Mesenchymal stem cell (in vitro differentiated cells and primary cell): Measurements from ENCODE around the gene SLC25A21.

Experiments used
- DNase-seq: peaks from one replicate; pipeline ENCODE4 v3.0.0-alpha.2; 2013
- H2AFZ ChIP-seq: one replicate; pipeline ENCODE4 v1.6.1; 2013; ENCODE audit warnings: low read depth, mild to moderate bottlenecking, control low read depth, inconsistent platforms, low read length, moderate library complexity
- H2AK5ac ChIP-seq: 2 replicates; pipeline ENCODE4 v1.6.1; 2013; ENCODE audit warnings: low read length, moderate library complexity, mild to moderate bottlenecking, inconsistent platforms; ENCODE audit not compliant: severe bottlenecking
- H2BK120ac ChIP-seq: one replicate; pipeline ENCODE4 v1.6.1; 2013; ENCODE audit warnings: low read depth, mild to moderate bottlenecking, inconsistent platforms, low read length, moderate library complexity
- H2BK12ac ChIP-seq, 2 experiments: one replicate each; pipeline ENCODE4 v1.6.1; 2013; ENCODE audit warnings: inconsistent platforms in 2 of 2, low read length in 2 of 2, mild to moderate bottlenecking in 2 of 2, moderate library complexity in 2 of 2, control low read depth in 1 of 2
- H2BK15ac ChIP-seq: one replicate; pipeline ENCODE4 v1.6.1; 2013; ENCODE audit warnings: mild to moderate bottlenecking, low read depth, inconsistent platforms; ENCODE audit not compliant: poor library complexity, severe bottlenecking
- H2BK5ac ChIP-seq: 2 replicates; pipeline ENCODE4 v1.6.1; 2013; ENCODE audit warnings: low read depth, mild to moderate bottlenecking, low read length, control low read depth, inconsistent platforms; ENCODE audit not compliant: poor library complexity, severe bottlenecking
- H3K14ac ChIP-seq, 2 experiments: one replicate each; pipeline ENCODE4 v1.6.1; 2013; ENCODE audit warnings: inconsistent platforms in 2 of 2, low read length in 2 of 2, control low read depth in 1 of 2, mild to moderate bottlenecking in 1 of 2, moderate library complexity in 1 of 2
- H3K18ac ChIP-seq, 2 experiments: one replicate each; pipeline ENCODE4 v1.6.1; 2013; ENCODE audit warnings: inconsistent platforms in 2 of 2, low read length in 2 of 2, control low read depth in 1 of 2, low read depth in 1 of 2, mild to moderate bottlenecking in 1 of 2
- H3K23ac ChIP-seq, 2 experiments: one replicate each; pipeline ENCODE4 v1.6.1; 2013; ENCODE audit warnings: inconsistent platforms in 2 of 2, low read length in 2 of 2, mild to moderate bottlenecking in 2 of 2, moderate library complexity in 2 of 2, control low read depth in 1 of 2
- H3K27ac ChIP-seq: 2 replicates; pipeline ENCODE4 v1.5.1; 2013; ENCODE audit warnings: mild to moderate bottlenecking, moderate library complexity, low read length, control low read depth, inconsistent platforms; ENCODE audit not compliant: poor library complexity, severe bottlenecking
- H3K27me3 ChIP-seq, 2 experiments: 2 replicates each; pipeline versions ENCODE4 v1.6.1 to v1.7.0; 2013; ENCODE audit warnings: low read length in 2 of 2, mild to moderate bottlenecking in 2 of 2, moderate library complexity in 2 of 2, control low read depth in 1 of 2, inconsistent platforms in 1 of 2; ENCODE audit not compliant: control insufficient read depth in 1 of 2, insufficient read depth in 1 of 2
- H3K36me3 ChIP-seq, 2 experiments: 2 replicates each; pipeline versions ENCODE4 v1.6.1 to v1.7.0; 2013; ENCODE audit warnings: low read length in 2 of 2, control low read depth in 1 of 2, inconsistent platforms in 1 of 2, low read depth in 1 of 2, mild to moderate bottlenecking in 1 of 2; ENCODE audit not compliant: insufficient read depth in 2 of 2, control insufficient read depth in 1 of 2
- H3K4ac ChIP-seq, 2 experiments: one replicate each; pipeline ENCODE4 v1.6.1; 2013; ENCODE audit warnings: inconsistent platforms in 2 of 2, low read length in 2 of 2, mild to moderate bottlenecking in 2 of 2, moderate library complexity in 2 of 2, control low read depth in 1 of 2, low read depth in 1 of 2
- H3K4me1 ChIP-seq: 2 replicates; pipeline ENCODE4 v1.6.1; 2013; ENCODE audit warnings: low read depth, low read length, control low read depth; ENCODE audit not compliant: control insufficient read depth, insufficient read depth
- H3K4me2 ChIP-seq: 2 replicates; pipeline ENCODE4 v1.6.1; 2013; ENCODE audit warnings: low read length, mild to moderate bottlenecking, inconsistent platforms; ENCODE audit not compliant: poor library complexity, severe bottlenecking
- H3K4me3 ChIP-seq, 2 experiments: 2 replicates each; pipeline versions ENCODE4 v1.5.1 to v1.7.0; 2013; ENCODE audit warnings: low read length in 2 of 2, mild to moderate bottlenecking in 2 of 2, control low read depth in 1 of 2, low read depth in 1 of 2; ENCODE audit not compliant: insufficient read depth in 1 of 2
- H3K79me1 ChIP-seq: replicated peaks from 2 replicates; pipeline ENCODE4 v1.6.1; 2013; ENCODE audit warnings: mild to moderate bottlenecking, control low read depth, low read length, inconsistent platforms; ENCODE audit not compliant: poor library complexity, severe bottlenecking
- H3K9ac ChIP-seq: 2 replicates; pipeline ENCODE4 v1.7.0; 2013; ENCODE audit warnings: mild to moderate bottlenecking, low read length, moderate library complexity
- H3K9me3 ChIP-seq: 2 replicates; pipeline ENCODE4 v1.7.0; 2013; ENCODE audit warnings: mild to moderate bottlenecking, low read length; ENCODE audit not compliant: control insufficient read depth
- H4K8ac ChIP-seq: one replicate; pipeline ENCODE4 v1.6.1; 2013; ENCODE audit warnings: inconsistent platforms, mild to moderate bottlenecking, low read length, moderate library complexity
- H4K91ac ChIP-seq: one replicate; pipeline ENCODE4 v1.6.1; 2013; ENCODE audit warnings: mild to moderate bottlenecking, low read length, inconsistent platforms
- WGBS: methylation state at CpG from one replicate; pipeline ENCODE4 v1.1.7; 2013; ENCODE audit warnings: mixed read lengths; 5-methylcytosine and 5-hydroxymethylcytosine counted together

SLC25A21 gene

GRCh38 chr14:36713960-36714703, 458.3 kb downstream of the SLC25A21 start:
- H2AK5ac ChIP-seq: no peak overlapping the region
- no peaks in the 10 kb centered on the region for H3K9me3 ChIP-seq
- H3K4me2 ChIP-seq: no peak overlapping the region
- no peak overlapping the region for H3K4me3 ChIP-seq
- no peaks in the 10 kb centered on the region for H3K36me3 ChIP-seq
- no peak overlapping the region for H3K27ac ChIP-seq
- no peaks in the 10 kb centered on the region for H3K79me1 ChIP-seq
- no peak overlapping the region for H2BK120ac ChIP-seq
- no peak overlapping the region for H2BK15ac ChIP-seq
- no peaks in the 10 kb centered on the region for H3K27me3 ChIP-seq
- DNase-seq: no peak
- no peak overlapping the region for H3K23ac ChIP-seq
- H3K18ac ChIP-seq: no peak overlapping the region
- H4K91ac ChIP-seq: no peak overlapping the region
- no peaks in the 10 kb centered on the region for H3K4me1 ChIP-seq
- no peak overlapping the region for H2AFZ ChIP-seq
- H3K9ac ChIP-seq: no peak overlapping the region
- no peak overlapping the region for H4K8ac ChIP-seq
- H2BK12ac ChIP-seq: no peak overlapping the region
- H2BK5ac ChIP-seq: no peak overlapping the region
- H3K14ac ChIP-seq: no peak overlapping the region
- WGBS: 68% methylated on average over 3 of the region's 4 CpGs
- no peak overlapping the region for H3K4ac ChIP-seq

GRCh38 chr14:36707570-36707969, 464.8 kb downstream of the SLC25A21 start:
- Histone ChIP-seq H3K14ac (no peak overlapping the region), H2AFZ (no peak overlapping the region), H3K79me1 (no peaks in the 10 kb centered on the region), H2BK120ac (no peak overlapping the region), H3K4ac (no peak overlapping the region), H3K27ac (no peak overlapping the region), H2BK5ac (no peak overlapping the region), H3K18ac (no peak overlapping the region), H2BK15ac (no peak overlapping the region), H4K8ac (no peak overlapping the region), H3K9me3 (no peaks in the 10 kb centered on the region), H2AK5ac (no peak overlapping the region), H3K23ac (no peak overlapping the region), H3K9ac (no peak overlapping the region), H2BK12ac (no peak overlapping the region), H3K4me1 (no peaks in the 10 kb centered on the region), H3K4me3 (no peak overlapping the region), H4K91ac (no peak overlapping the region), H3K36me3 (no peaks in the 10 kb centered on the region), H3K4me2 (no peak overlapping the region), H3K27me3 (no peaks in the 10 kb centered on the region)
- no peak for DNase-seq

- Histone ChIP-seq H3K18ac (no peak overlapping the region), H2AFZ (no peak overlapping the region), H3K9ac (no peak overlapping the region), H3K14ac (no peak overlapping the region), H2BK5ac (no peak overlapping the region), H4K8ac (no peak overlapping the region), H2BK15ac (no peak overlapping the region), H3K27me3 (no peaks in the 10 kb centered on the region), H3K4me2 (no peak overlapping the region), H3K79me1 (no peaks in the 10 kb centered on the region), H3K36me3 (no peaks in the 10 kb centered on the region), H2AK5ac (no peak overlapping the region), H3K27ac (no peak overlapping the region), H3K4me3 (no peak overlapping the region), H4K91ac (no peak overlapping the region), H2BK120ac (no peak overlapping the region), H3K4ac (no peak overlapping the region), H2BK12ac (no peak overlapping the region), H3K9me3 (no peaks in the 10 kb centered on the region), H3K23ac (no peak overlapping the region), H3K4me1 (no peaks in the 10 kb centered on the region)
- DNase-seq: peak; percentile 74
- WGBS: 40% methylated on average over 1 of the region's 2 CpGs
Observed at GRCh38 chr14:36702474-36702873, 469.9 kb downstream of the SLC25A21 start.

- no peaks in the 10 kb centered on the region for H3K79me1 ChIP-seq
- no peak overlapping the region for H3K9ac ChIP-seq
- no peak overlapping the region for H2AFZ ChIP-seq
- no peak overlapping the region for H2BK120ac ChIP-seq
- H2BK5ac ChIP-seq: no peak overlapping the region
- no CpG with 5 or more reads among the region's 1 CpG for WGBS
- no peaks in the 10 kb centered on the region for H3K27me3 ChIP-seq
- no peak overlapping the region for H4K8ac ChIP-seq
- no peak overlapping the region for H3K27ac ChIP-seq
- H3K4me3 ChIP-seq: no peak overlapping the region
- no peaks in the 10 kb centered on the region for H3K36me3 ChIP-seq
- no peak overlapping the region for H3K4me2 ChIP-seq
- H2BK15ac ChIP-seq: no peak overlapping the region
- no peak overlapping the region for H2BK12ac ChIP-seq
- no peak overlapping the region for H2AK5ac ChIP-seq
- no peak overlapping the region for H3K4ac ChIP-seq
- H3K9me3 ChIP-seq: no peaks in the 10 kb centered on the region
- no peak overlapping the region for H3K14ac ChIP-seq
- DNase-seq: no peak
- no peak overlapping the region for H3K23ac ChIP-seq
- H4K91ac ChIP-seq: no peak overlapping the region
- H3K4me1 ChIP-seq: no peaks in the 10 kb centered on the region
- no peak overlapping the region for H3K18ac ChIP-seq
Observed at GRCh38 chr14:36701132-36701531, 471.3 kb downstream of the SLC25A21 start.
